SK-N-SH (cell line): Measurements from ENCODE around the gene PSME2. TPM values are rescaled to one million over a fixed set of nuclear protein-coding genes. Genes with fewer than 3 reads are reported as not detected.

Experiments
- CTCF ChIA-PET: fragments of 300-600, 350-600 bp; formaldehyde crosslinking; extraction: SDS; loops from one replicate; lab custom pipeline; 2021; lab: Yijun Ruan, JAX
- POLR2A ChIA-PET: fragments of 350-600 bp; sonication (Branson Sonifier 250); formaldehyde crosslinking; extraction: SDS; loops from one replicate; lab custom pipeline; 2020; ENCODE audit warnings: antibody characterized with exemption, inconsistent platforms; lab: Yijun Ruan, JAX
- DNase-seq: peaks from one replicate; pipeline ENCODE4 v3.0.0; 2012
- H2AFZ ChIP-seq: fragments of 200-600 bp; sonication (generic); 2 replicates; pipeline ENCODE4 v1.8.1; 2016; ENCODE audit warnings: antibody characterized with exemption, mild to moderate bottlenecking, low read depth
- H3F3A ChIP-seq: fragments of 200-600 bp; sonication (generic); replicated peaks from 2 replicates; pipeline ENCODE3; 2016; ENCODE audit warnings: antibody characterized with exemption, mild to moderate bottlenecking; ENCODE audit not compliant: insufficient read depth
- H3K27ac ChIP-seq, 2 experiments: fragments of 200-500 bp in 1 of 2; fragments of 200-600 bp in 1 of 2; sonication (Bioruptor generic) in 1 of 2; sonication (generic), shearing (Covaris generic) in 1 of 2; 2 replicates each; pipeline versions ENCODE4 v1.5.1 to v1.6.1; 2014 to 2016; ENCODE audit warnings: low read depth in 2 of 2, inconsistent platforms in 1 of 2, low read length in 1 of 2, mild to moderate bottlenecking in 1 of 2, mixed read lengths in 1 of 2
- H3K27me3 ChIP-seq: fragments of 200-600 bp; sonication (generic), shearing (Covaris generic); 2 replicates; pipeline ENCODE4 v1.6.1; 2016; ENCODE audit warnings: mixed run types; ENCODE audit not compliant: insufficient read depth
- H3K36me3 ChIP-seq, 2 experiments: fragments of 200-500 bp in 1 of 2; fragments of 200-600 bp in 1 of 2; sonication (Bioruptor generic) in 1 of 2; sonication (generic) in 1 of 2; replicated peaks in 1 of 2; 2 replicates each; pipeline versions ENCODE3 to v1.5.1; 2014 to 2016; ENCODE audit warnings: low read length in 1 of 2, mild to moderate bottlenecking in 1 of 2; ENCODE audit not compliant: insufficient read depth in 2 of 2, control insufficient read depth in 1 of 2
- H3K4me1 ChIP-seq, 2 experiments: fragments of 200-500 bp in 1 of 2; fragments of 200-600 bp in 1 of 2; sonication (Bioruptor generic) in 1 of 2; sonication (generic), shearing (Covaris generic) in 1 of 2; 2 replicates each; pipeline versions ENCODE4 v1.5.1 to v1.6.1; 2014 to 2016; ENCODE audit warnings: low read depth in 1 of 2, low read length in 1 of 2, mixed run types in 1 of 2; ENCODE audit not compliant: insufficient read depth in 2 of 2, control insufficient read depth in 1 of 2
- H3K4me2 ChIP-seq: fragments of 200-600 bp; sonication (generic), shearing (Covaris generic); 2 replicates; pipeline ENCODE4 v1.6.1; 2017; ENCODE audit warnings: mixed run types
- H3K4me3 ChIP-seq, 2 experiments: fragments of 200-500 bp in 1 of 2; fragments of 200-600 bp in 1 of 2; sonication (Bioruptor generic) in 1 of 2; sonication (generic), shearing (Covaris generic) in 1 of 2; 2 replicates each; pipeline versions ENCODE4 v1.5.1 to v1.8.1; 2014 to 2016; ENCODE audit warnings: low read depth in 2 of 2, inconsistent platforms in 1 of 2, low read length in 1 of 2, mild to moderate bottlenecking in 1 of 2, mixed read lengths in 1 of 2, moderate library complexity in 1 of 2
- H3K79me2 ChIP-seq: fragments of 200-600 bp; sonication (generic); 2 replicates; pipeline ENCODE4 v1.8.1; 2017; ENCODE audit warnings: mild to moderate bottlenecking; ENCODE audit not compliant: insufficient read depth
- H3K9ac ChIP-seq: fragments of 200-600 bp; sonication (generic); 2 replicates; pipeline ENCODE4 v1.6.1; 2017; ENCODE audit warnings: mixed run types
- H3K9me2 ChIP-seq: fragments of 200-600 bp; sonication (generic); 2 replicates; pipeline ENCODE4 v1.6.1; 2017; ENCODE audit warnings: mixed run types
- H3K9me3 ChIP-seq: fragments of 200-600 bp; sonication (generic); 2 replicates; pipeline ENCODE4 v1.6.1; 2017; ENCODE audit warnings: mixed run types, mild to moderate bottlenecking, moderate library complexity
- H4K20me1 ChIP-seq: fragments of 200-600 bp; sonication (generic); 2 replicates; pipeline ENCODE4 v1.6.1; 2017; ENCODE audit warnings: mild to moderate bottlenecking, mixed run types; ENCODE audit not compliant: insufficient read depth
- EP300 ChIP-seq, 2 experiments: IDR thresholded peaks; 2 replicates each; pipeline versions ENCODE4 v1.4.0 to v1.6.1; 2012; ENCODE audit warnings: borderline replicate concordance in 1 of 2, low read depth in 1 of 2, low read length in 1 of 2
- RXRA ChIP-seq: IDR thresholded peaks from 2 replicates; pipeline ENCODE4 v1.4.0; 2012; ENCODE audit warnings: low read depth, mild to moderate bottlenecking, borderline replicate concordance
- SIN3A ChIP-seq: IDR thresholded peaks from 2 replicates; pipeline ENCODE4 v1.6.1; 2012; ENCODE audit warnings: low read depth, mild to moderate bottlenecking, low read length, moderate library complexity, borderline replicate concordance
- TAF1 ChIP-seq: IDR thresholded peaks from 2 replicates; pipeline ENCODE4 v1.6.1; 2012; ENCODE audit warnings: low read depth, mild to moderate bottlenecking, low read length, moderate library complexity, borderline replicate concordance
- USF1 ChIP-seq: IDR thresholded peaks from 2 replicates; pipeline ENCODE4 v1.4.0; 2012; ENCODE audit warnings: low read depth, borderline replicate concordance
- WGBS: methylation state at CpG from one replicate; pipeline ENCODE4 v1.1.6; 2017; ENCODE audit warnings: low lambda C conversion rate; 5-methylcytosine and 5-hydroxymethylcytosine counted together
- polyA plus RNA-seq, 3 experiments: library from polyadenylated mRNA; depleted of rRNA; stranded (reverse); fragments of >200 nt; gene quantifications; 2 replicates each; pipeline ENCODE4 v1.2.3, GENCODE V29; 2012

PSME2 gene
- polyA plus RNA-seq, 1 of the 3 experiments (the other 2 are of a cell fraction): 147 TPM

DNA sequence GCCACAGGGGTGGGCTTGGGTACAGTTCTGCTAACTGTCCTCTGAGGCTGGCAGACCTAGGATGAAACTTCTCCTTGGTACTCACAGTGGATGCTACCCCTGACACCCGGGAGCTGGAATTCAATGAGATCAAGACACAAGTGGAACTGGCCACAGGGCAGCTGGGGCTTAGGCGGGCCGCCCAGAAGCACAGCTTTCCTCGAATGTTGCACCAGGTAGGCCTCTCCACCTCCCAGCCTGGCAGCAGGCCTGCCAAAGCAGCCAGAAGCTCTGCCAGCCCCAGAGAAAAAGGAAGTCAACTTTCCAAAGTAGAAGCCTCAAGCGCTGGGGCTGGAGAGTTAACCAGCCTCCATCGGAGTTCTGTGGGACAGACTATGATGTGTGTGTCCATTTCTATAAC lies 29.2 kb downstream of the PSME2 start:
- no peaks in the 10 kb centered on the region for H3K9me2 ChIP-seq
- CTCF ChIA-PET: interaction anchor here (1.1 to 3.8 kb wide), 5 partner anchors 8 to 69 kb away, joined by 3 to 16 read pairs (median 5); partner anchors contain the start of gene IRF9
- H2AFZ ChIP-seq: no peak overlapping the region
- H3K4me3 ChIP-seq: no peak overlapping the region
- H3K36me3 ChIP-seq: peaks cover 12 to 44% of the 10 kb centered on the region in 2 experiments
- H3K27me3 ChIP-seq: no peaks in the 10 kb centered on the region
- no peaks in the 10 kb centered on the region for H3K9me3 ChIP-seq
- peaks cover 6% of the 10 kb centered on the region; the same call in 1 of the 2 replicates for H3K79me2 ChIP-seq
- 83% methylated on average over 5 of the region's 6 CpGs for WGBS
- no peak overlapping the region for H3K27ac ChIP-seq
- H4K20me1 ChIP-seq: no peaks in the 10 kb centered on the region
- DNase-seq: no peak
- POLR2A ChIA-PET: interaction anchor here (0.9 kb wide), 1 partner anchor 19 kb away, joined by 5 read pairs; the partner anchor contains the start of gene PSME1
- no peak overlapping the region for H3K9ac ChIP-seq
- peaks cover 11% of the 10 kb centered on the region for H3F3A ChIP-seq
- H3K4me2 ChIP-seq: no peak overlapping the region
- TF ChIP-seq SIN3A (no peak), USF1 (no peak), RXRA (no peak)
- H3K4me1 ChIP-seq: peaks cover 10 to 17% of the 10 kb centered on the region in 2 experiments

- DNase-seq: no peak
- Histone ChIP-seq H3K36me3 (peaks cover 12 to 39% of the 10 kb centered on the region in 2 experiments), H2AFZ (no peak overlapping the region), H4K20me1 (no peaks in the 10 kb centered on the region), H3K9me3 (no peaks in the 10 kb centered on the region), H3K4me1 (peaks cover 10 to 17% of the 10 kb centered on the region in 2 experiments), H3K9me2 (no peaks in the 10 kb centered on the region), H3K79me2 (peaks cover 6% of the 10 kb centered on the region; the same call in 1 of the 2 replicates), H3K4me3 (peak overlapping the region; percentile 17 to 88; a peak in 1 of 4 replicates), H3K27ac (no peak overlapping the region), H3K4me2 (peak overlapping the region; percentile 90), H3F3A (peaks cover 11% of the 10 kb centered on the region), H3K27me3 (no peaks in the 10 kb centered on the region), H3K9ac (no peak overlapping the region; the same call in 1 of the 2 replicates)
- WGBS: 79% methylated on average over 6 of the region's 6 CpGs
- CTCF ChIA-PET: interaction anchor here (0.8 to 3.8 kb wide), 6 partner anchors 7 to 70 kb away, joined by 3 to 16 read pairs (median 4); partner anchors contain the start of gene IRF9
- POLR2A ChIA-PET: interaction anchor here (0.9 to 3.2 kb wide), 2 partner anchors 20 kb away, joined by 5 to 21 read pairs; partner anchors contain the start of gene PSME1
- TF ChIP-seq TAF1: no peak
- no peak for TF ChIP-seq RXRA
- no peak for TF ChIP-seq EP300 (IDR thresholded peaks at IDR 0.05; ENCODE audit: borderline replicate concordance in 1 of 2, low read depth in 1 of 2, low read length in 1 of 2)
Observed at GRCh38 chr14:24116128-24116814, 30.1 kb downstream of the PSME2 start.
